Upper lobe of left lung (tissue), 6 donors: ENCODE results near the gene TNRC6C. TPM values are rescaled to one million over a fixed set of nuclear protein-coding genes. Genes with fewer than 3 reads are reported as not detected.

ENCODE experiments used
- ATAC-seq, 2 donors: fragments of 200-7000 bp; cut with Tn5 transposase; one replicate each; pipeline ENCODE4 v1.9.1; 2022; ENCODE audit warnings: mild to moderate bottlenecking in 2 of 2, moderate library complexity in 2 of 2; ENCODE audit not compliant: low FRiP score in 2 of 2
- DNase-seq, 2 donors: peaks; one replicate each; pipeline ENCODE4 v3.0.0-alpha.2; 2019 to 2020
- H3K27ac ChIP-seq, 4 donors: fragments of 200-600 bp; sonication (generic); one replicate each; pipeline ENCODE4 v1.5.1; 2016 to 2019
- H3K27me3 ChIP-seq, 4 donors: fragments of 200-600 bp; sonication (generic); one replicate each; pipeline ENCODE4 v1.5.1; 2017 to 2019
- H3K36me3 ChIP-seq, 4 donors: fragments of 200-600 bp; sonication (generic); one replicate each; pipeline ENCODE4 v1.5.1; 2016 to 2019
- H3K4me1 ChIP-seq, 4 donors: fragments of 200-600 bp; sonication (generic); one replicate each; pipeline ENCODE4 v1.5.1; 2018 to 2019
- H3K4me3 ChIP-seq, 4 donors: fragments of 200-600 bp; sonication (generic); one replicate each; pipeline ENCODE4 v1.5.1; 2017 to 2019; ENCODE audit warnings: mild to moderate bottlenecking in 2 of 4, moderate library complexity in 1 of 4
- H3K9me3 ChIP-seq, 4 donors: fragments of 200-600 bp; sonication (generic); one replicate each; pipeline ENCODE4 v1.5.1; 2018 to 2019
- CTCF ChIP-seq, 6 experiments: fragments of 450-650 bp in 4 of 6; fragments of 200-600 bp in 2 of 6; sonication (generic) in 2 of 6; IDR thresholded peaks; one replicate each; pipeline ENCODE4 v1.5.1; 2016 to 2019; ENCODE audit warnings: antibody characterized with exemption in 6 of 6
- EP300 ChIP-seq, 4 donors: sonication (generic); formaldehyde crosslinking; IDR thresholded peaks; one replicate each; pipeline ENCODE4 v1.5.1; 2017; ENCODE audit warnings: antibody characterized with exemption in 4 of 4, control low read depth in 2 of 4
- POLR2A ChIP-seq, 4 donors: fragments of 450-650 bp; IDR thresholded peaks; one replicate each; pipeline ENCODE4 v1.5.1; 2016 to 2017; ENCODE audit warnings: antibody characterized with exemption in 4 of 4, mild to moderate bottlenecking in 2 of 4
- POLR2AphosphoS5 ChIP-seq, 2 donors: sonication (generic); formaldehyde crosslinking; IDR thresholded peaks; one replicate each; pipeline ENCODE4 v1.5.1; 2017; ENCODE audit warnings: antibody characterized with exemption in 2 of 2
- WGBS, 2 donors: methylation state at CpG; one replicate each; pipeline ENCODE4 v1.1.5; 2017 to 2018; 5-methylcytosine and 5-hydroxymethylcytosine counted together
- total RNA-seq, 6 donors: library from RNA; depleted of rRNA in 4 of 6; stranded (reverse); fragments of >200 nt in 4 of 6; gene quantifications; one replicate each; pipeline versions ENCODE4 v1.1.0 to v1.2.1, GENCODE V29; 2016 to 2021
- donor health status: DM: no; HTN: no; CAD: no; lungs with moderate emphysema.
- donor health status: DM: no; HTN: yes; CAD: no; lungs with severe emphysema.

TNRC6C gene
- total RNA-seq, 6 donors from 2014 or later, result 8.7 to 38.8 (median 14.7) TPM

DNA sequence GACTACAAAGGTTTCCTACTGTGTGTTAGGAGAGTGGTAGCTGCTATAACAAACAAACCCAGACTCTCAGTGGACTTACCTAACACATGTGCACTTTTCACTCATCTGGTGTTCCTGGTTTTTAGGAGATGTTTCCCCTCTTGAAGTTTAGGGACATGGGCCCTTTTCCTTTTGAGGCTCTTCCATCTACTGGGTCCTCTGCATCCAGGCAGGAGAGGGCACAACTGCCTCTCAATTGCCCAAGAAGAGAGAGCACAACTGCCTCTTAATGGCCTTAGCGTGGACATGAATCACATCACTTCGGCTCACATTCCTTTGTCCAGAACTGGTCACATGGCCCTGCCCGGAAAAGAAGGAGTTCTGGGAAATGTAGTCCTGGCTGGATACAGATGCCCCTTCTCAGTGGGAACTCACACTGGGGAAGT is 9.8 kb upstream of the TNRC6C start:
- peak in 1 of 2 donors; percentile 64 for ATAC-seq
- DNase-seq, result peak in 1 of 2 donors; percentile 46
- no peak overlapping the region for H3K4me3 ChIP-seq
- 26 to 52% methylated on average over 3 of the region's 3 CpGs for WGBS, 2 donors
- TF ChIP-seq EP300 (IDR thresholded peaks at IDR 0.05), result no peak
- no peak for TF ChIP-seq POLR2A (IDR thresholded peaks at IDR 0.05)
- no peak for TF ChIP-seq POLR2AphosphoS5 (IDR thresholded peaks at IDR 0.05)
- TF ChIP-seq CTCF (IDR thresholded peaks at IDR 0.05), result no peak
- H3K4me1 ChIP-seq, result no peaks in the 10 kb centered on the region
- no peaks in the 10 kb centered on the region for H3K27me3 ChIP-seq
- H3K27ac ChIP-seq, result no peak overlapping the region
- no peaks in the 10 kb centered on the region for H3K9me3 ChIP-seq
- H3K36me3 ChIP-seq, result no peaks in the 10 kb centered on the region

- no peak for TF ChIP-seq POLR2A (IDR thresholded peaks at IDR 0.05)
Observed at GRCh38 chr17:77951123-77951522, 7.4 kb upstream of the TNRC6C start.

DNA sequence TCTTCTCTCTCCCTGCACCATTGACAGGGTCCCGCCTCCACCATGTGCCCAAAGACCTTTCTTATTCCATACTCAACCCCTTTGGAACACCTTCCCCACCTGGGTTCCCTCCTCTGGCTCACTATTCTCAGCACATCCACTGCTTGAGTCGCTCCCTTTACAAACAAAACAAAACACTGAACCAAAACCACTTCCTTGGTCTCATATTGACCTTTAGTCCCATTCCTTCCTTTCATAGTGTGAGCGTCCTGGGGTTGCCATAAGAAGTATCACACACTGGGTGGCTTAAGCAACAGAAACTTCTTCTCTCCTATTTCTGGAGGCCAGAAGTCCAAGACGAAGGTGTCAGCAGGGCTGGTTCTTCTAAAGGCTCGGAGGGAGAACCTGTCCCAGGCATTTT is 6.1 kb upstream of the TNRC6C start:
- TF ChIP-seq EP300 (IDR thresholded peaks at IDR 0.05) (no peak), POLR2A (IDR thresholded peaks at IDR 0.05) (no peak), POLR2AphosphoS5 (IDR thresholded peaks at IDR 0.05) (no peak), CTCF (IDR thresholded peaks at IDR 0.05) (no peak)
- ATAC-seq (no peak), DNase-seq (no peak)
- no peaks in the 10 kb centered on the region for H3K9me3 ChIP-seq
- H3K36me3 ChIP-seq, result no peaks in the 10 kb centered on the region
- H3K27ac ChIP-seq, result no peak overlapping the region
- H3K4me3 ChIP-seq, result no peak overlapping the region
- WGBS, 2 donors, result 81 to 87% methylated on average over 5 of the region's 5 CpGs
- H3K4me1 ChIP-seq, result peaks cover 0 to 4% (median 3%) of the 10 kb centered on the region in 4 donors
- no peaks in the 10 kb centered on the region for H3K27me3 ChIP-seq

More at GRCh38 chr17:77951123-77951522, 7.4 kb upstream of the TNRC6C start:
- no peaks in the 10 kb centered on the region for H3K9me3 ChIP-seq
- no peaks in the 10 kb centered on the region for H3K4me1 ChIP-seq
- no peak overlapping the region for H3K4me3 ChIP-seq
- ATAC-seq, result no peak
- no peaks in the 10 kb centered on the region for H3K27me3 ChIP-seq
- H3K36me3 ChIP-seq, result no peaks in the 10 kb centered on the region
- no peak overlapping the region for H3K27ac ChIP-seq
- DNase-seq, result no peak
- 42 to 57% methylated on average over 5 of the region's 5 CpGs for WGBS, 2 donors

GRCh38 chr17:77957235-77957856 is 1.2 kb upstream of the TNRC6C start:
- no peaks in the 10 kb centered on the region for H3K9me3 ChIP-seq
- H3K36me3 ChIP-seq, result no peaks in the 10 kb centered on the region
- DNase-seq (no peak), ATAC-seq (no peak)
- H3K4me3 ChIP-seq, result peak overlapping the region; percentile 58 to 94 (median 90)
- TF ChIP-seq CTCF (IDR thresholded peaks at IDR 0.05) (no peak), POLR2A (IDR thresholded peaks at IDR 0.05) (no peak), EP300 (IDR thresholded peaks at IDR 0.05) (no peak), POLR2AphosphoS5 (IDR thresholded peaks at IDR 0.05) (no peak)
- 14 to 22% methylated on average over 18 to 24 of the region's 24 CpGs for WGBS, 2 donors
- H3K27ac ChIP-seq, result peak overlapping the region; percentile 48 to 86 (median 80)
- H3K27me3 ChIP-seq, result no peaks in the 10 kb centered on the region
- peaks cover 12 to 32% (median 19%) of the 10 kb centered on the region in 4 donors for H3K4me1 ChIP-seq

DNA sequence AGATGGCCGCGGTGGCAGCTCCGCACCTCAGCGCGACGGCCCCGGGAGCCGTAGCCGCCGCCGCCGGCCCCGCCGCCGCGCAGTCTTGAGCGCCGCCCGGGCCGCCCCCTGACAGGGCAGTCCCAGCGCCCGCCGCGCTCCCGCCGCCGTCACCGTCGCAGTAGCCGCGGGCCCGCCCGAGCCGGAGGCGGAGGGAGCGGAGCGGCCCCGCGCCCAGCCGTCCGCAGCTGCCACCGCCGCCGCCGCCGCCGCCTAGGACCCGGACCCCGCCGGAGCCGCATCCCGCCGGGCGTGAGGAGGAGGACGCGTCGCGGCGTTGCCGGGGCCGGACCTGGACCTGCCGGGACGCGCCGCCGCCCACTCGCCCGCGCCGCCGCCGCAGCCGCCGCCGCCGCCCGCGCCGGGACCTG is 218 bp downstream of the TNRC6C start:
- DNase-seq (no peak), ATAC-seq (no peak)
- WGBS, 2 donors, result no CpG with 5 or more reads among the region's 79 CpGs
- peaks cover 15 to 37% (median 21%) of the 10 kb centered on the region in 4 donors for H3K4me1 ChIP-seq
- no peaks in the 10 kb centered on the region for H3K36me3 ChIP-seq
- H3K9me3 ChIP-seq, result no peaks in the 10 kb centered on the region
- H3K27me3 ChIP-seq, result no peaks in the 10 kb centered on the region
- H3K27ac ChIP-seq, result peak overlapping the region in 3 of 4 donors; percentile 77 to 86 (median 82)
- H3K4me3 ChIP-seq, result peak overlapping the region in 3 of 4 donors; percentile 88 to 94 (median 91)
- TF ChIP-seq POLR2A (IDR thresholded peaks at IDR 0.05) (no peak), EP300 (IDR thresholded peaks at IDR 0.05) (no peak), CTCF (IDR thresholded peaks at IDR 0.05) (no peak), POLR2AphosphoS5 (IDR thresholded peaks at IDR 0.05) (no peak)
